Adrenal gland (tissue), 12 donors: ENCODE results near the gene IFIT2. TPM values are rescaled to one million over a fixed set of nuclear protein-coding genes. Genes with fewer than 3 reads are reported as not detected.

Experiments used
- DNase-seq, 7 donors: peaks; one replicate each; pipeline ENCODE4 v3.0.0-alpha.2; 2019 to 2020
- H3K27ac ChIP-seq, 5 donors: fragments of 200-600 bp; sonication (generic) in 4 of 5; 1 replicate in 3 of 5; 2 replicates in 2 of 5; pipeline versions ENCODE4 v1.5.1 to v1.8.0; 2016 to 2020; ENCODE audit warnings: mild to moderate bottlenecking in 1 of 5
- H3K27me3 ChIP-seq: fragments of 200-600 bp; 2 replicates; pipeline ENCODE4 v1.8.0; 2021
- H3K36me3 ChIP-seq, 2 donors: fragments of 200-600 bp; replicated peaks in 1 of 2; 1 replicate in 1 of 2; 2 replicates in 1 of 2; pipeline versions ENCODE4 v1.5.1 to v1.8.0; 2018 to 2022
- H3K4me1 ChIP-seq, 2 donors: fragments of 200-600 bp; replicated peaks in 1 of 2; 1 replicate in 1 of 2; 2 replicates in 1 of 2; pipeline versions ENCODE4 v1.5.1 to v1.8.0; 2018 to 2021
- H3K4me3 ChIP-seq, 4 donors: fragments of 200-600 bp; sonication (generic) in 3 of 4; one replicate each; pipeline ENCODE4 v1.5.1; 2016 to 2018
- H3K9me3 ChIP-seq, 3 donors: fragments of 200-600 bp; sonication (generic) in 1 of 3; replicated peaks in 1 of 3; 1 replicate in 2 of 3; 2 replicates in 1 of 3; pipeline versions ENCODE4 v1.5.1 to v1.8.0; 2016 to 2021
- POLR2A ChIP-seq, 2 donors: fragments of 450-650 bp; IDR thresholded peaks; one replicate each; pipeline ENCODE4 v1.6.1; 2017; ENCODE audit warnings: antibody characterized with exemption in 2 of 2, mild to moderate bottlenecking in 2 of 2, moderate library complexity in 1 of 2
- WGBS, 4 donors: extraction: QIAGEN DNeasy Blood & Tissue Kit in 2 of 4; methylation state at CpG; one replicate each; pipeline versions ENCODE4 v1.1.5 to v1.1.7; 2013 to 2017; 5-methylcytosine and 5-hydroxymethylcytosine counted together
- intact Hi-C, 2 donors: fragments of 100-400 bp; cut with DNase I; formaldehyde crosslinking; loops; one replicate each; pipeline versions ENCODE4 v1.14.1 to v1.15.0; 2022 to 2023
- polyA plus RNA-seq, 3 donors: library from polyadenylated mRNA; stranded (reverse); fragments of 200-250 nt in 2 of 3; fragments of 350-450 nt in 1 of 3; fragmentation: Illumina TruSeq in 1 of 3; extraction: RNeasy Lipid Tissue Mini Kit (QIAGEN cat#74804) in 1 of 3; gene quantifications; one replicate each; pipeline ENCODE4 v1.2.3, GENCODE V29; 2013 to 2014
- total RNA-seq, 9 donors: library from RNA; depleted of rRNA in 4 of 9; stranded (reverse); fragments of >200 nt in 4 of 9; fragments of 120-200 nt in 1 of 9; fragmentation: NEBNext Ultra II Directional in 1 of 9; extraction: Animal tissue kit (Norgen Biotek cat#: 25700) in 1 of 9; gene quantifications; one replicate each; pipeline versions ENCODE4 v1.1.0 to v1.2.4, GENCODE V29; 2013 to 2023
- TF ChIP-seq, protein P1 (sequence below), 6 experiments: fragments of 450-650 bp in 4 of 6; fragments of 200-600 bp in 2 of 6; sonication (generic) in 1 of 6; IDR thresholded peaks; 1 replicate in 5 of 6; 2 replicates in 1 of 6; pipeline versions ENCODE4 v1.5.1 to v1.8.0; 2016 to 2021; ENCODE audit warnings: antibody characterized with exemption in 6 of 6, mild to moderate bottlenecking in 2 of 6, moderate library complexity in 1 of 6
- donor health status: healthy with polysubstance abuse.
- donor health status: Bipolar disorder and iron deficiency.
- donor health status: DM: yes; HTN: yes; CAD: no.
- donor health status: DM: no; HTN: no; CAD: no.
- donor health status: DM: no; HTN: no; CAD: no.
- donor health status: DM: yes; HTN: yes; CAD: no.

Gene IFIT2
- total and polyA plus RNA-seq, 12 donors, result 4.0 to 30.0 (median 11.4) TPM

DNA sequence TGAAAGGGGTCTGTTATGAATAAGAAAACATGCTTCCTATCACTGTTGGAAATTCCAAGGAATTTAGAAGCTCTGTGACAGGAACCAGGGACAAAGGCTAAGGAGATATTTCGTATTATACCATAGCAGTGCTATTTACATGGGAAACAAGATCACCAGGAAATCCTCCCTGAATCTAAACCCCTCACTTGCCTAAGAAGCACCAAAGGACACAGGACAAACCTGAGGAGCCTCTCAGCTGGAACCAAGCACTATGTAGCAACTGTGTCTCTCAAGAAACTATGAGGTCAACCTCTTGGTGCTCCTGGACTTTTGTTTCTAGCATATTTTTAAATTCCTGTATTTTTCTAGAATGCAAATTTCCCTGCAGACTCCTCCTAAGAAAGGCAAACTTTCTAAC is 55.2 kb downstream of the IFIT2 start:
- H3K4me1 ChIP-seq, result peaks cover 0 to 6% of the 10 kb centered on the region in 2 donors
- no peak for DNase-seq
- intact Hi-C loops, result no loop called here
- WGBS, 4 donors, result 67 to 84% (median 70%) methylated on average over 1 of the region's 1 CpG
- H3K9me3 ChIP-seq, result no peaks in the 10 kb centered on the region
- H3K36me3 ChIP-seq, result no peaks in the 10 kb centered on the region
- H3K27ac ChIP-seq, result no peak overlapping the region
- H3K27me3 ChIP-seq, result no peaks in the 10 kb centered on the region
- TF ChIP-seq, protein P1, sequence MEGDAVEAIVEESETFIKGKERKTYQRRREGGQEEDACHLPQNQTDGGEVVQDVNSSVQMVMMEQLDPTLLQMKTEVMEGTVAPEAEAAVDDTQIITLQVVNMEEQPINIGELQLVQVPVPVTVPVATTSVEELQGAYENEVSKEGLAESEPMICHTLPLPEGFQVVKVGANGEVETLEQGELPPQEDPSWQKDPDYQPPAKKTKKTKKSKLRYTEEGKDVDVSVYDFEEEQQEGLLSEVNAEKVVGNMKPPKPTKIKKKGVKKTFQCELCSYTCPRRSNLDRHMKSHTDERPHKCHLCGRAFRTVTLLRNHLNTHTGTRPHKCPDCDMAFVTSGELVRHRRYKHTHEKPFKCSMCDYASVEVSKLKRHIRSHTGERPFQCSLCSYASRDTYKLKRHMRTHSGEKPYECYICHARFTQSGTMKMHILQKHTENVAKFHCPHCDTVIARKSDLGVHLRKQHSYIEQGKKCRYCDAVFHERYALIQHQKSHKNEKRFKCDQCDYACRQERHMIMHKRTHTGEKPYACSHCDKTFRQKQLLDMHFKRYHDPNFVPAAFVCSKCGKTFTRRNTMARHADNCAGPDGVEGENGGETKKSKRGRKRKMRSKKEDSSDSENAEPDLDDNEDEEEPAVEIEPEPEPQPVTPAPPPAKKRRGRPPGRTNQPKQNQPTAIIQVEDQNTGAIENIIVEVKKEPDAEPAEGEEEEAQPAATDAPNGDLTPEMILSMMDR (IDR thresholded peaks at IDR 0.05), result no peak
- no peak for TF ChIP-seq POLR2A (IDR thresholded peaks at IDR 0.05)
- H3K4me3 ChIP-seq, result no peak overlapping the region

DNA sequence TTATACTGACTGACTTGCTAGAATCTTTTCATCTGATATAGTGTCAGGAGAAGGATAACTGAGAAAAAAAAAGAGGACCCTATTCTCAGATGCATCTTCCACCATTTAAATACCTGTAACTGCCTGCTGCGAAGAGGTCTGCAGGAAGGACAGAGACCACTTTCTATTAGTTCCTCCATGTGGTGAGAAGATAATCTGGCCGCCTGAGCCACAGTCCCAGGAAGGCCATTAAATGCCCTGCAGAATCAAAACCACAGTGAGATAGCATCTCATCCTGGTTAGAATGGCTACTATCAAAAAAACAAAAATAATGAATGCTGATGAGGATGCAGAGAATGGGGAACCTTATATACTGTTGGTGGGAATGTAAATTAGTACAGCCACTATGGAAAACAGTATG is 56.1 kb downstream of the IFIT2 start:
- TF ChIP-seq, protein P1 (IDR thresholded peaks at IDR 0.05), result no peak
- TF ChIP-seq POLR2A (IDR thresholded peaks at IDR 0.05), result no peak
- no peaks in the 10 kb centered on the region for H3K9me3 ChIP-seq
- H3K27ac ChIP-seq, result no peak overlapping the region
- no peaks in the 10 kb centered on the region for H3K36me3 ChIP-seq
- no peaks in the 10 kb centered on the region for H3K4me1 ChIP-seq
- 78 to 84% (median 79%) methylated on average over 2 of the region's 2 CpGs for WGBS, 4 donors
- no peaks in the 10 kb centered on the region for H3K27me3 ChIP-seq
- H3K4me3 ChIP-seq, result no peak overlapping the region
- no peak for DNase-seq
- intact Hi-C loops, result no loop called here

Other genes starting within 250 kb of the IFIT2 start
- 10 to 100 TPM in 4 of 9 donors, 1 to 10 TPM in 4, not detected in 1; 1.8 to 16.3 (median 8.8) TPM for gene CH25H, start 94.7 kb upstream of the IFIT2 start, total RNA-seq
- gene CH25H, start 94.7 kb upstream of the IFIT2 start, polyA plus RNA-seq, result 1 to 10 TPM in 1 of 3 donors, under 1 TPM in 2; 0.80 to 2.9 (median 0.81) TPM
- 100 to 1,000 TPM in 6 of 9 donors, 10 to 100 TPM in 3; 76.6 to 202 (median 109) TPM for gene LIPA, start 50.3 kb upstream of the IFIT2 start, total RNA-seq
- gene LIPA, start 50.3 kb upstream of the IFIT2 start, polyA plus RNA-seq, result 100 to 1,000 TPM in 1 of 3 donors, 10 to 100 TPM in 2; 15.9 to 153 (median 29.8) TPM
- 10 to 100 TPM; 16.0 to 34.5 (median 27.0) TPM for gene IFIT3, start 26.0 kb downstream of the IFIT2 start, total RNA-seq
- gene IFIT3, start 26.0 kb downstream of the IFIT2 start, polyA plus RNA-seq, result 10 to 100 TPM in 2 of 3 donors, 1 to 10 TPM in 1; 8.1 to 88.6 (median 14.9) TPM
- 1 to 10 TPM in 1 of 9 donors, under 1 TPM in 2, not detected in 6; 0.16 to 1.7 (median 0.30) TPM for gene IFIT1B, start 76.0 kb downstream of the IFIT2 start, total RNA-seq
- under 1 TPM in 1 of 3 donors, not detected in 2; 0.07 TPM for gene IFIT1B, start 76.0 kb downstream of the IFIT2 start, polyA plus RNA-seq
- 10 to 100 TPM; 20.9 to 85.7 (median 62.3) TPM for gene IFIT1, start 90.6 kb downstream of the IFIT2 start, total RNA-seq
- 100 to 1,000 TPM in 1 of 3 donors, 10 to 100 TPM in 2; 24.8 to 168 (median 32.8) TPM for gene IFIT1, start 90.6 kb downstream of the IFIT2 start, polyA plus RNA-seq
- 10 to 100 TPM in 8 of 9 donors, 1 to 10 TPM in 1; 6.7 to 38.9 (median 19.3) TPM for gene IFIT5, start 112.5 kb downstream of the IFIT2 start, total RNA-seq
- gene IFIT5, start 112.5 kb downstream of the IFIT2 start, polyA plus RNA-seq, result 10 to 100 TPM in 1 of 3 donors, 1 to 10 TPM in 2; 6.9 to 38.4 (median 8.5) TPM
- gene SLC16A12, start 233.5 kb downstream of the IFIT2 start, total RNA-seq, result 1 to 10 TPM in 1 of 9 donors, under 1 TPM in 7, not detected in 1; 0.25 to 1.3 (median 0.51) TPM
- gene SLC16A12, start 233.5 kb downstream of the IFIT2 start, polyA plus RNA-seq, result 1 to 10 TPM in 1 of 3 donors, under 1 TPM in 2; 0.44 to 2.4 (median 0.88) TPM